ENCODE results near the gene HTATIP2. TPM values are rescaled to one million over a fixed set of nuclear protein-coding genes. Genes with fewer than 3 reads are reported as not detected.
A peak's percentile ranks its signal among the peaks of the same experiment; 100 is the strongest.
"Not testable (repeated sequence)": the region's sequence is repeated elsewhere in the genome, so short reads cannot be mapped to it uniquely, and the experiment has no call there.

HTATIP2 gene
- total RNA-seq, 2 experiments from 2014 or later: 78.3 to 80.7 TPM

GRCh38 chr11:20355221-20356219 is 8.0 kb upstream of the HTATIP2 start:
- DNase-seq: peak; percentile 56
- CTCF ChIA-PET: interaction anchor here (0.6 to 10.9 kb wide), 9 partner anchors 10 to 256 kb away, joined by 3 to 155 read pairs (median 3); no protein-coding TSS in a partner anchor
- Mint-ChIP-seq H3K27ac (no peak overlapping the region), H3K9me3 (no peaks in the 10 kb centered on the region), H3K36me3 (ENCODE audit: low read depth) (no peaks in the 10 kb centered on the region), H3K4me1 (ENCODE audit: low read depth) (peaks cover 9% of the 10 kb centered on the region), H3K4me3 (no peak overlapping the region), H3K27me3 (ENCODE audit: low read depth) (no peaks in the 10 kb centered on the region)
- intact Hi-C loops (cut with micrococcal nuclease): loop anchor here (2.0 to 10.0 kb wide), 2 partner anchors 417 to 801 kb away; no protein-coding TSS in a partner anchor

GRCh38 chr11:20357150-20357549 is 6.4 kb upstream of the HTATIP2 start:
- Mint-ChIP-seq H3K27ac (no peak overlapping the region), H3K27me3 (ENCODE audit: low read depth) (no peaks in the 10 kb centered on the region), H3K4me1 (ENCODE audit: low read depth) (peaks cover 20% of the 10 kb centered on the region), H3K36me3 (ENCODE audit: low read depth) (no peaks in the 10 kb centered on the region), H3K9me3 (peaks cover 2% of the 10 kb centered on the region), H3K4me3 (no peak overlapping the region)
- CTCF ChIA-PET: interaction anchor here (1.3 to 10.9 kb wide), 2 partner anchors 224 to 229 kb away, joined by 7 to 155 read pairs; no protein-coding TSS in a partner anchor
- no peak for DNase-seq
- intact Hi-C loops (cut with micrococcal nuclease): loop anchor here (10.0 kb wide), 1 partner anchor 802 kb away; no protein-coding TSS in a partner anchor

- Mint-ChIP-seq H3K27me3 (ENCODE audit: low read depth) (no peaks in the 10 kb centered on the region), H3K27ac (peak overlapping the region; percentile 84), H3K4me3 (peak overlapping the region; percentile 73), H3K36me3 (ENCODE audit: low read depth) (peaks cover 8% of the 10 kb centered on the region), H3K4me1 (ENCODE audit: low read depth) (peaks cover 42% of the 10 kb centered on the region), H3K9me3 (peaks cover 2% of the 10 kb centered on the region)
- CTCF ChIA-PET: interaction anchor here (0.7 to 10.9 kb wide), 4 partner anchors 147 to 248 kb away, joined by 3 to 155 read pairs (median 4); no protein-coding TSS in a partner anchor
- intact Hi-C loops (cut with micrococcal nuclease): loop anchor here (2.0 to 10.0 kb wide), 4 partner anchors 204 to 1966 kb away; partner anchors contain the start of genes LDHA, NAV2 and ZDHHC13
- peak; percentile 65 for DNase-seq
Observed at GRCh38 chr11:20360650-20361049, 2.9 kb upstream of the HTATIP2 start.

GRCh38 chr11:20362481-20362880 is 1.0 kb upstream of the HTATIP2 start:
- intact Hi-C loops (cut with micrococcal nuclease): loop anchor here (5.0 to 10.0 kb wide), 3 partner anchors 650 to 1968 kb away; partner anchors contain the start of genes LDHA, NAV2 and ZDHHC13
- peak overlapping the region; percentile 91 for H3K27ac Mint-ChIP-seq
- no peak for DNase-seq

GRCh38 chr11:20363149-20363499 is 390 bp upstream of the HTATIP2 start:
- CTCF ChIA-PET: interaction anchor here (1.8 to 2.5 kb wide), 2 partner anchors 9 to 24 kb away, joined by 5 to 8 read pairs; no protein-coding TSS in a partner anchor
- Mint-ChIP-seq H3K9me3 (peaks cover 2% of the 10 kb centered on the region), H3K4me3 (peak overlapping the region; percentile 82), H3K27ac (peak overlapping the region; percentile 91), H3K36me3 (ENCODE audit: low read depth) (peaks cover 20% of the 10 kb centered on the region), H3K4me1 (ENCODE audit: low read depth) (peaks cover 62% of the 10 kb centered on the region), H3K27me3 (ENCODE audit: low read depth) (no peaks in the 10 kb centered on the region)
- intact Hi-C loops (cut with micrococcal nuclease): loop anchor here (1.0 to 10.0 kb wide), 4 partner anchors 24 to 1968 kb away; partner anchors contain the start of genes LDHA, NAV2, PRMT3 and ZDHHC13
- no peak for DNase-seq

More at GRCh38 chr11:20362481-20362880, 1.0 kb upstream of the HTATIP2 start:
- H3K4me3 Mint-ChIP-seq: peak overlapping the region; percentile 82
- CTCF ChIA-PET: interaction anchor here (1.8 to 2.5 kb wide), 2 partner anchors 8 to 24 kb away, joined by 5 to 8 read pairs; no protein-coding TSS in a partner anchor
- H3K27me3 Mint-ChIP-seq (ENCODE audit: low read depth): no peaks in the 10 kb centered on the region
- H3K36me3 Mint-ChIP-seq (ENCODE audit: low read depth): peaks cover 19% of the 10 kb centered on the region
- peaks cover 2% of the 10 kb centered on the region for H3K9me3 Mint-ChIP-seq
- peaks cover 58% of the 10 kb centered on the region for H3K4me1 Mint-ChIP-seq (ENCODE audit: low read depth)

DNA sequence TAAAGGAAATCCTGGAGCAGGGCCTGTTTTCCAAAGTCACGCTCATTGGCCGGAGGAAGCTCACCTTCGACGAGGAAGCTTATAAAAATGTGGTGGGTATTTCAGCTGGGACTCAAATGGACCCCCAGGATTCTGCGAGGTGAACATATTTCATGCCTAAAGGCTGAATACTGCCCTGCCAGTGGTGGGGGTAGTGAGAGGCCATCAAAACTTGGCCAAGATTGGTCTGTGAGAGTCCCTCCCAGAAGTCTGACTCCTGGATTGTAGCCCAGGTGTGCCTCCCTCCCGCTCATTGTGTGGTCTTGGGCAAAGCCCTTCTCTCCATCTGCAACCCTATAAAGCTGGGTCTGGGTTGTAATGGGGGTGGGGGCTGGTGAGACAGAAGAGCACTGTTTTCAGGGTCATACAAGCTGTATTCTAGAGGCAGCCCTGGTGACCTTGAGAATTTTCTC is 853 bp downstream of the HTATIP2 start:
- intact Hi-C loops (cut with micrococcal nuclease): loop anchor here (5.0 to 10.0 kb wide), 3 partner anchors 652 to 1970 kb away; partner anchors contain the start of genes LDHA, NAV2 and ZDHHC13
- no peak for DNase-seq
- CTCF ChIA-PET: interaction anchor here (0.6 to 2.5 kb wide), 4 partner anchors 10 to 256 kb away, joined by 3 to 8 read pairs (median 5); no protein-coding TSS in a partner anchor
- Mint-ChIP-seq H3K9me3 (peaks cover 2% of the 10 kb centered on the region), H3K4me3 (peak overlapping the region; percentile 82), H3K27ac (peak overlapping the region; percentile 86), H3K36me3 (ENCODE audit: low read depth) (peaks cover 30% of the 10 kb centered on the region), H3K27me3 (ENCODE audit: low read depth) (no peaks in the 10 kb centered on the region), H3K4me1 (ENCODE audit: low read depth) (peaks cover 69% of the 10 kb centered on the region)

DNA sequence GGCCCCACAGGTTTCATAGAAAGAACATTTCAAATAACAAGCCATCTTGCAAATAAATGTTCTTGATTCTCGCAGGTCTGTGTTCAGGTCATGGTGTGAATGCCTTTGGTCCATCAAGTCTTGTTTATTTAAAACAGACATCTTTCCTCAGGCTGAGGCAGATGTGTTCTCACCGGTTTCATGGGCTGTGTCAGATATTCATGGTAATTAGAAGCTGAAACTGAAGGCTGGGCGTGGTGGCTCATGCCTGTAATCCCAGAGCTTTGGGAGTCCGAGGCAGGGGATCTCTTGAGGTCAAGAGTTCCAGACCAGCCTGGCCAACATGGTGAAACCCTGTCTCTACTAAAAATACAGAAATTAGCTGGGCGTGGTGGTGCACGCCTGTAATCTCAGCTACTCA is 2.0 kb downstream of the HTATIP2 start:
- DNase-seq; H3K27ac Mint-ChIP-seq; H3K27me3 Mint-ChIP-seq (ENCODE audit: low read depth); H3K9me3 Mint-ChIP-seq: not testable (repeated sequence)
- CTCF ChIA-PET: interaction anchor here (1.4 kb wide), 1 partner anchor 12 kb away, joined by 3 read pairs; no protein-coding TSS in a partner anchor
- peaks cover 67% of the 10 kb centered on the region for H3K4me1 Mint-ChIP-seq (ENCODE audit: low read depth)
- peak overlapping the region; percentile 82 for H3K4me3 Mint-ChIP-seq
- intact Hi-C loops (cut with micrococcal nuclease): loop anchor here (5.0 to 10.0 kb wide), 3 partner anchors 643 to 1971 kb away; partner anchors contain the start of genes E2F8 and LDHA
- H3K36me3 Mint-ChIP-seq (ENCODE audit: low read depth): peaks cover 39% of the 10 kb centered on the region

DNA sequence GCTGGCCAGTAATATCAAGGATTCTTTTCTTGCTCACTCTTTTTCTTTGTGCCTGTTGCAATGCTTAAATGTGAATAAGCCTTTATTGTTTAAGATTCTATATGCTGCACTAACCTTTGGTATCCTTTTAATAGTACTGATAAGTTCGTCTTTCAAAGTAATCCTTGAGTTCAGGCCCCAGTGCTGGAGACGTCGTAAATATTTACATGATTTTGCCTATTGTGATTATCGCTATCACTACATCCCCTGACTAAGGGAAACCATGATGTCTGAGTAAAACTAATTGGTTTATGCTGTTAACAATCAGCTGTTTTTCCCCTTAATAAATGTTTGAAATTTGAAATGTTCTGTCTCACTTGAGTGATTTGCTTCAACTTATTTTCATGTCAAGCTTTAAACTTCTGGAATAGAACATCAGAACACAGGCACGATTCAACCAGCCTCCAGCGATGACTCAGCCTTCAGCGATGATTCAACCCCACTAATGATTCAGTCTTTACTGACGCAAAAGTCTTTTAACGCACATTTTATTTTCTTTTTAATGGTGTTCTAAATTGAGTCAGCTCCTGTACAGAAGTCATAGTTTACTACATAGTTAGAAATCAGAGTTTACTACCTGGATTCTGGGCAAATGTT is 3.9 kb downstream of the HTATIP2 start:
- Mint-ChIP-seq H3K27ac (peak overlapping the region; percentile 80), H3K9me3 (no peaks in the 10 kb centered on the region), H3K36me3 (ENCODE audit: low read depth) (peaks cover 51% of the 10 kb centered on the region), H3K4me1 (ENCODE audit: low read depth) (peaks cover 53% of the 10 kb centered on the region), H3K4me3 (peak overlapping the region; percentile 23), H3K27me3 (ENCODE audit: low read depth) (no peaks in the 10 kb centered on the region)
- DNase-seq: peak; percentile 88
- intact Hi-C loops (cut with micrococcal nuclease): loop anchor here (1.0 to 10.0 kb wide), 4 partner anchors 20 to 1973 kb away; partner anchors contain the start of genes E2F8, LDHA and PRMT3
- CTCF ChIA-PET: interaction anchor here (0.6 kb wide), 1 partner anchor 15 kb away, joined by 3 read pairs; no protein-coding TSS in a partner anchor

DNA sequence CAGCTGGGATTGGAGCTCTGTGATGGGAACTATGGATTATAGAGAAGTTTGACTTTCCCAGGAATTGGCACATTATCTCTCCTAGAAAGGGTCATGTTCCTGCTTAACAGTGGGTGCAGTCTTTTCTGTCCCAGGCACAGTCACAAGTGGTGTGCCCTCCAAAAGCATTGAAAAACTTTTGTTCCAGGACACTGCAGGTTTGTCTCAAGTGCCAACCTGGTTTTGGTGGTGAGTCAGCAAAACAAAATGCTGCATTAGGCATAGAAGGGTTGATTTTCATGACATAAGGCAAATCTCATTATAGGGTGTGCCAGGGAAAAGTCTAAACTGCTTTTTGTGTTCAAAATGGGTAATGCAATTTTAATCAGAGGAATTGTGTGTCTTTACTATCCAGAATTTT is 4.9 kb downstream of the HTATIP2 start:
- peak overlapping the region; percentile 47 for H3K27ac Mint-ChIP-seq
- H3K27me3 Mint-ChIP-seq (ENCODE audit: low read depth): no peaks in the 10 kb centered on the region
- CTCF ChIA-PET: interaction anchor here (1.5 to 2.4 kb wide), 2 partner anchors 9 to 14 kb away, joined by 5 to 6 read pairs; no protein-coding TSS in a partner anchor
- peaks cover 51% of the 10 kb centered on the region for H3K36me3 Mint-ChIP-seq (ENCODE audit: low read depth)
- H3K4me1 Mint-ChIP-seq (ENCODE audit: low read depth): peaks cover 45% of the 10 kb centered on the region
- no peaks in the 10 kb centered on the region for H3K9me3 Mint-ChIP-seq
- no peak for DNase-seq
- no peak overlapping the region for H3K4me3 Mint-ChIP-seq
- intact Hi-C loops (cut with micrococcal nuclease): loop anchor here (5.0 to 10.0 kb wide), 3 partner anchors 646 to 1974 kb away; partner anchors contain the start of genes E2F8 and LDHA

GRCh38 chr11:20369826-20370225 is 6.3 kb downstream of the HTATIP2 start:
- CTCF ChIA-PET: interaction anchor here (0.7 to 2.4 kb wide), 5 partner anchors 10 to 27 kb away, joined by 3 to 6 read pairs (median 3); no protein-coding TSS in a partner anchor
- Mint-ChIP-seq H3K9me3 (no peaks in the 10 kb centered on the region), H3K27me3 (ENCODE audit: low read depth) (no peaks in the 10 kb centered on the region), H3K27ac (no peak overlapping the region), H3K4me1 (ENCODE audit: low read depth) (peaks cover 45% of the 10 kb centered on the region), H3K36me3 (ENCODE audit: low read depth) (peaks cover 49% of the 10 kb centered on the region), H3K4me3 (no peak overlapping the region)
- intact Hi-C loops (cut with micrococcal nuclease): loop anchor here (5.0 to 10.0 kb wide), 3 partner anchors 648 to 1975 kb away; partner anchors contain the start of genes E2F8 and LDHA
- no peak for DNase-seq

DNA sequence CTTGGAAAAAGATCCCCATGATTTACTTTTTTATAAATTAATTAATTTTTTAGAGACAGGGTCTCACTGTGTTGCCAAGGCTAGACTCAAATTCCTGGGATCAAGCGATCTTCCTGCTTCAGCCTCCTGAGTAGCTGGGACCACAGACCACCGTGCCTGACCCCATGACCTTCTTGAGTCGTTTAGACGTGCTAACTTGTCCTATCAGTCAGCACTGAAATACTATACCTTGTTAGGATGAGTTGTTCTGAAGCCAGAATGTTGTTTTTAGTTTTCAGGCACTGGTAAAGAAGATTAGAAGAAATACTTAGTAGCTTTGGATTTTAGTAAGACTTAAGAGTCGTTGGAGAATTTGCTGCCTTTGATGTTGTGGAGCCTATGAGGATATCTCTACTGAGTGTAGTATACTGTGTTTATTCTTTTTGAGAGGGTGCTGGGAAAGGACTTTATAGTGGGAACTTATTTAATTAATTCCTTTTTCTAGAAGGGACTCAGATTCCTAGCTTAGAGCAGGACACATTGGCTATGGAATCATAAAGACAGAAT is 8.6 kb downstream of the HTATIP2 start:
- intact Hi-C loops (cut with micrococcal nuclease): no loop called here
- H3K4me3 Mint-ChIP-seq: no peak overlapping the region
- CTCF ChIA-PET: interaction anchor here (0.6 to 1.5 kb wide), 2 partner anchors 25 to 130 kb away, joined by 3 read pairs; no protein-coding TSS in a partner anchor
- DNase-seq: no peak
- no peaks in the 10 kb centered on the region for H3K9me3 Mint-ChIP-seq
- peaks cover 44% of the 10 kb centered on the region for H3K36me3 Mint-ChIP-seq (ENCODE audit: low read depth)
- H3K27ac Mint-ChIP-seq: no peak overlapping the region
- H3K27me3 Mint-ChIP-seq (ENCODE audit: low read depth): no peaks in the 10 kb centered on the region
- H3K4me1 Mint-ChIP-seq (ENCODE audit: low read depth): peaks cover 25% of the 10 kb centered on the region
